ENCODE results near the gene MRPL28. TPM values are rescaled to one million over a fixed set of nuclear protein-coding genes. Genes with fewer than 3 reads are reported as not detected.
"Not testable (repeated sequence)": the region's sequence is repeated elsewhere in the genome, so short reads cannot be mapped to it uniquely, and the experiment has no call there.

MRPL28 gene
- polyA plus RNA-seq, 1 donor: 55.6 TPM

DNA sequence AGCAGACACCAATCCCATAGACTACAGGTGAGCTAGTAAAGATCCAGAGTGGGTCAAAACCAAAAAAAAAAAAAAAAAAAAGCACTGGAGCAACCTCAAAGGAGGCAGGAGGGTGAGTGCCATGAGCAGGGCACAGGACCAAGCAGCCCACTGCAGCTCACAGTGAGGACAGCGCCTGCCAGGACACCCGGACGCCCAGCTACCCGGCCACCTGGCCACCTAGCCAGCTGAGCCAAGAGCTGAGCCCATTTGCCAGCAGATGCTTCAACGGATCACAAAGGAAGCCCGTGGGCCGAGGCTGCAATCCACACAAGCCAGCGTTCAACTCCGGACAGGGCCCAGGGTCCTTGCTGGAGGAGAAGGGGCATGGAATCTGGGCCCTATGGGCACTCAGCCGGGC is 32.9 kb downstream of the MRPL28 start:
- Histone ChIP-seq H3K4me1 (ENCODE audit: control insufficient read depth, insufficient read depth, low read length) (peaks cover 47% of the 10 kb centered on the region), H3K27me3 (ENCODE audit: control insufficient read depth, insufficient read depth, low read length) (no peaks in the 10 kb centered on the region), H3K4me3 (ENCODE audit: low read length) (no peak overlapping the region), H3K27ac (ENCODE audit: low read length) (no peak overlapping the region), H3K36me3 (ENCODE audit: control insufficient read depth, insufficient read depth, low read length) (peaks cover 7% of the 10 kb centered on the region), H3K9me3 (ENCODE audit: control insufficient read depth, low read depth, low read length) (peaks cover 8% of the 10 kb centered on the region)
- no peak for DNase-seq
- WGBS (ENCODE audit: insufficient coverage, low lambda C conversion rate): no CpG with 5 or more reads among the region's 10 CpGs

DNA sequence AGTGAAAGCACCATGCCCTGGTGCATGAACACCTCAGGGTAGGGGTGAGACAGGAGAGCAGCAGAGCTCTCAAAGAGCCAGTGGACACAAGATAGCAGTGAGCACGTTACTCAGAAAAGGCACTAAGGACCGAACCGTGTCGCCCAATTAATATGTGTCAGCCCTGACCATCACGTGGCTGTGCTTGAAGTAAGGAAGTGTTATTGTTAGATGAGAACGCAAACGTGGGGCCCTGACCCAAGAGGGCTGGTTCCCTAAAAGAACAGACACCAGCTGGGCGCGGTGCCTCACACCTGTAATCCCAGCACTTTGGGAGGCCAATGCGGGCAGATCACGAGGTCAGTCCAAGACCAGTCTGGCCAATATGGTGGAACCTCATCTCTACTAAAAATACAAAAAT is 34.1 kb downstream of the MRPL28 start:
- Histone ChIP-seq H3K9me3 (ENCODE audit: control insufficient read depth, low read depth, low read length) (peaks cover 6% of the 10 kb centered on the region), H3K27ac (ENCODE audit: low read length) (no peak overlapping the region), H3K4me1 (ENCODE audit: control insufficient read depth, insufficient read depth, low read length) (peaks cover 54% of the 10 kb centered on the region), H3K27me3 (ENCODE audit: control insufficient read depth, insufficient read depth, low read length) (no peaks in the 10 kb centered on the region), H3K4me3 (ENCODE audit: low read length) (no peak overlapping the region), H3K36me3 (ENCODE audit: control insufficient read depth, insufficient read depth, low read length) (peaks cover 4% of the 10 kb centered on the region)
- WGBS (ENCODE audit: insufficient coverage, low lambda C conversion rate): no CpG with 5 or more reads among the region's 11 CpGs
- no peak for DNase-seq

GRCh38 chr16:334861-335632 is 35.3 kb downstream of the MRPL28 start:
- H3K9me3 ChIP-seq (ENCODE audit: control insufficient read depth, low read depth, low read length); H3K4me3 ChIP-seq (ENCODE audit: low read length); DNase-seq; H3K27me3 ChIP-seq (ENCODE audit: control insufficient read depth, insufficient read depth, low read length); H3K36me3 ChIP-seq (ENCODE audit: control insufficient read depth, insufficient read depth, low read length): not testable (repeated sequence)
- Histone ChIP-seq H3K27ac (ENCODE audit: low read length) (peak overlapping the region; percentile 80), H3K4me1 (ENCODE audit: control insufficient read depth, insufficient read depth, low read length) (peaks cover 57% of the 10 kb centered on the region)
- no CpG with 5 or more reads among the region's 11 CpGs for WGBS (ENCODE audit: insufficient coverage, low lambda C conversion rate)

GRCh38 chr16:334164-334832 is 36.0 kb downstream of the MRPL28 start:
- Histone ChIP-seq H3K4me1 (ENCODE audit: control insufficient read depth, insufficient read depth, low read length) (peaks cover 58% of the 10 kb centered on the region), H3K27ac (ENCODE audit: low read length) (peak overlapping the region; percentile 80)
- not testable (repeated sequence) for H3K27me3 ChIP-seq (ENCODE audit: control insufficient read depth, insufficient read depth, low read length); H3K36me3 ChIP-seq (ENCODE audit: control insufficient read depth, insufficient read depth, low read length); H3K9me3 ChIP-seq (ENCODE audit: control insufficient read depth, low read depth, low read length); H3K4me3 ChIP-seq (ENCODE audit: low read length); DNase-seq
- no CpG with 5 or more reads among the region's 5 CpGs for WGBS (ENCODE audit: insufficient coverage, low lambda C conversion rate)

- WGBS (ENCODE audit: insufficient coverage, low lambda C conversion rate): 67% methylated on average over 2 of the region's 6 CpGs
- H3K27ac ChIP-seq (ENCODE audit: low read length): peak overlapping the region; percentile 5
- H3K36me3 ChIP-seq (ENCODE audit: control insufficient read depth, insufficient read depth, low read length): no peaks in the 10 kb centered on the region
- peaks cover 59% of the 10 kb centered on the region for H3K4me1 ChIP-seq (ENCODE audit: control insufficient read depth, insufficient read depth, low read length)
- H3K27me3 ChIP-seq (ENCODE audit: control insufficient read depth, insufficient read depth, low read length): no peaks in the 10 kb centered on the region
- DNase-seq: no peak
- no peak overlapping the region for H3K4me3 ChIP-seq (ENCODE audit: low read length)
- H3K9me3 ChIP-seq (ENCODE audit: control insufficient read depth, low read depth, low read length): no peaks in the 10 kb centered on the region
Observed at GRCh38 chr16:333406-334094, 36.8 kb downstream of the MRPL28 start.

GRCh38 chr16:331181-331814 is 39.0 kb downstream of the MRPL28 start:
- peak overlapping the region; percentile 86 for H3K27ac ChIP-seq (ENCODE audit: low read length)
- no CpG with 5 or more reads among the region's 6 CpGs for WGBS (ENCODE audit: insufficient coverage, low lambda C conversion rate)
- DNase-seq: peak in 1 of 2 donors; percentile 50
- not testable (repeated sequence) for H3K36me3 ChIP-seq (ENCODE audit: control insufficient read depth, insufficient read depth, low read length); H3K4me3 ChIP-seq (ENCODE audit: low read length); H3K9me3 ChIP-seq (ENCODE audit: control insufficient read depth, low read depth, low read length); H3K27me3 ChIP-seq (ENCODE audit: control insufficient read depth, insufficient read depth, low read length)
- H3K4me1 ChIP-seq (ENCODE audit: control insufficient read depth, insufficient read depth, low read length): peaks cover 71% of the 10 kb centered on the region

GRCh38 chr16:330741-331140 is 39.6 kb downstream of the MRPL28 start:
- H3K4me3 ChIP-seq (ENCODE audit: low read length): no peak overlapping the region
- peaks cover 65% of the 10 kb centered on the region for H3K4me1 ChIP-seq (ENCODE audit: control insufficient read depth, insufficient read depth, low read length)
- H3K27me3 ChIP-seq (ENCODE audit: control insufficient read depth, insufficient read depth, low read length): no peaks in the 10 kb centered on the region
- no CpG with 5 or more reads among the region's 2 CpGs for WGBS (ENCODE audit: insufficient coverage, low lambda C conversion rate)
- H3K9me3 ChIP-seq (ENCODE audit: control insufficient read depth, low read depth, low read length): no peaks in the 10 kb centered on the region
- H3K27ac ChIP-seq (ENCODE audit: low read length): peak overlapping the region; percentile 86
- peak; percentile 80 to 85 for DNase-seq
- peaks cover 1% of the 10 kb centered on the region for H3K36me3 ChIP-seq (ENCODE audit: control insufficient read depth, insufficient read depth, low read length)

DNA sequence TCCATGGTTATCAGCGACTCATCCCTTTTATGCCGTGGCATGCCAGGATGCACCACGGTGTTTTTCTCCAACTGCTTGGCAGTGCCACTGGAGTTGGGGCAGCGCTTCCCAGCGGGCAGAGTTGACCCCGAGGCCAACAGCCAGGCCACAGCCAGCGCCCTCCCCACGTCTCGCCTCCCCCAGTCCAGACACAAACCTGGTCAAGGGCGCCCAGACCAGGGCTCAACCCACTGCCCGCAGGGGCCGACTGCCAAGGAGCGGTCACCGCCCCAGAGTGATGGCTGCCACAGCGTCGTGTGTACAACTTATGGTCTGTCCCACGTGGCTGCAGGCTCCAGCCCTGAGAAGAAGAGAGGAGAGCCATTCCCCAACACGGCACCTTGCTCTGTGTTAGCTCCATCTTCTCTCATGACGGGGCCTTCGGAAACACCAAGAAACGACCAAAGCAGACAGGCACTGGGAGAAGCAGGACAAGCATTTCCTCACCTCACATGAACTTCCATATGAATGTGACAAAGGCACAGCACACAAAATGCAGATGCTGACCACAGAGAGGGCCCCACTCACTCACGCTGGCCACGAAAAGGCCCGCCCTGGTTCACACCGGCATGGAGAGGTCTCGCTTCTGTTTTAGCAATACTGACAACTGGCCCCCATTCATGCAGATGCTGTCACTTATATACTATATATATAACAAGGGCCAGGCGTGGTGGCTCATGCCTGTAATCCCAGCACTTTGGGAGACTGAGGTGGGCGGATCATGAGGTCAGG is 44.8 kb downstream of the MRPL28 start:
- DNase-seq: no peak
- peak overlapping the region; percentile 90 for H3K27ac ChIP-seq (ENCODE audit: low read length)
- peaks cover 9% of the 10 kb centered on the region for H3K36me3 ChIP-seq (ENCODE audit: control insufficient read depth, insufficient read depth, low read length)
- no peaks in the 10 kb centered on the region for H3K27me3 ChIP-seq (ENCODE audit: control insufficient read depth, insufficient read depth, low read length)
- peaks cover 11% of the 10 kb centered on the region for H3K9me3 ChIP-seq (ENCODE audit: control insufficient read depth, low read depth, low read length)
- H3K4me1 ChIP-seq (ENCODE audit: control insufficient read depth, insufficient read depth, low read length): peaks cover 44% of the 10 kb centered on the region
- H3K4me3 ChIP-seq (ENCODE audit: low read length): no peak overlapping the region
- WGBS (ENCODE audit: insufficient coverage, low lambda C conversion rate): no CpG with 5 or more reads among the region's 28 CpGs

- Histone ChIP-seq H3K36me3 (ENCODE audit: control insufficient read depth, insufficient read depth, low read length) (peaks cover 9% of the 10 kb centered on the region), H3K4me1 (ENCODE audit: control insufficient read depth, insufficient read depth, low read length) (peaks cover 35% of the 10 kb centered on the region), H3K27me3 (ENCODE audit: control insufficient read depth, insufficient read depth, low read length) (no peaks in the 10 kb centered on the region), H3K27ac (ENCODE audit: low read length) (peak overlapping the region; percentile 37), H3K9me3 (ENCODE audit: control insufficient read depth, low read depth, low read length) (peaks cover 11% of the 10 kb centered on the region), H3K4me3 (ENCODE audit: low read length) (no peak overlapping the region)
- DNase-seq: peak; percentile 80
- WGBS (ENCODE audit: insufficient coverage, low lambda C conversion rate): no CpG with 5 or more reads among the region's 55 CpGs
Observed at GRCh38 chr16:324451-325334, 45.6 kb downstream of the MRPL28 start.

Data from large intestine (tissue), 3 donors.